Fibroblast of pulmonary artery (primary cell): ENCODE results near the gene MIA3.
A peak's percentile ranks its signal among the peaks of the same experiment; 100 is the strongest.

ENCODE experiments used
- DNase-seq: peaks from one replicate; pipeline ENCODE4 v3.0.0-alpha.2; 2010; ENCODE audit warnings: low read depth
- H3K4me3 ChIP-seq: replicated peaks from 2 replicates; pipeline ENCODE4 v1.5.1; 2011; ENCODE audit warnings: low read depth, mild to moderate bottlenecking, control low read depth, low read length, moderate library complexity
- CTCF ChIP-seq: IDR thresholded peaks from 2 replicates; pipeline ENCODE4 v1.5.1; 2011; ENCODE audit warnings: mild to moderate bottlenecking, control low read depth, low read length, inconsistent platforms; ENCODE audit errors: missing control alignments

Gene MIA3

DNA sequence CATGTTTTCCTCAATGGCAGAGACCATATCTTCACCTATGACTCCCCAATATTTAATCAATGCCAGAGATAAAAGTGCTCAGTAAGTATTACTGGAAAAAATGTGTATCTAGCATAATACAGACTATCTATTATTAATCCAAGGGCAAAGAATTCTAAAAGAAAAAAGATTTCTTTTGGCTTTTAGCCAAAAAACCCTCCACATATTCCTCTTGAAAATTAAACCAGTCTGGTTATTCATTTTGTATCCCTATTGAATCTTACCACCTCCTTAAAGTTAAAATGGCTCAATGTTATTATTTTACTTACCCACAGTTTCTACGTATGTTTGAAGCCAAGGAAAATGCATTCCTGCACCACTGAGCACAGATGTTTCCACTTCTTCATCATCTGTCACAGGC, 29.8 kb upstream of the MIA3 start:
- no peak for DNase-seq
- no peak overlapping the region for H3K4me3 ChIP-seq
- no peak for TF ChIP-seq CTCF

GRCh38 chr1:222589462-222590302, 28.2 kb upstream of the MIA3 start, which contains the start of gene TAF1A:
Gene TAF1A, minus strand, starts transcription at chr1:222589933.
- peak; percentile 81 for DNase-seq
- peak within 1 kb of the TSS; percentile 78 for H3K4me3 ChIP-seq
- TF ChIP-seq CTCF = no peak

DNA sequence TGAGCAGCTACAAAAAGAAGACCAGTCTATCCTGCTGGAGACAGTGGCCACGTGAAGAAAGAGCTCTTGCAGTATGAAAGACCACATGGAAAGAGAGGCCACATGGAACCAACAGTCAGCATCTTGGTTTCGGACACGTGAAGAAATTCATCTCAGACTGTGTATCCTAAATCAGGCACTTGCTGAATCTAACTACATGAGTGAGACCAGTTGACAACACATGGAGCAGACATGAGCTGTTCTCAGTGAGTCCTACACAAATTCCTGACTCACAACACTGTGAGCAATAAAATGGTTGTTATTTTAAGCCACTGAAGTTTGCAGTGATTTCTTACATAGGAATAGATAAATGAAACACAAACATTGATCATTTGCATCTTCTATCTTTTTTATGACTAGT, 25.7 kb upstream of the MIA3 start:
- no peak for DNase-seq
- no peak overlapping the region for H3K4me3 ChIP-seq
- TF ChIP-seq CTCF = no peak

GRCh38 chr1:222594789-222595188, 23.1 kb upstream of the MIA3 start:
- H3K4me3 ChIP-seq = no peak overlapping the region
- no peak for DNase-seq
- TF ChIP-seq CTCF = no peak

DNA sequence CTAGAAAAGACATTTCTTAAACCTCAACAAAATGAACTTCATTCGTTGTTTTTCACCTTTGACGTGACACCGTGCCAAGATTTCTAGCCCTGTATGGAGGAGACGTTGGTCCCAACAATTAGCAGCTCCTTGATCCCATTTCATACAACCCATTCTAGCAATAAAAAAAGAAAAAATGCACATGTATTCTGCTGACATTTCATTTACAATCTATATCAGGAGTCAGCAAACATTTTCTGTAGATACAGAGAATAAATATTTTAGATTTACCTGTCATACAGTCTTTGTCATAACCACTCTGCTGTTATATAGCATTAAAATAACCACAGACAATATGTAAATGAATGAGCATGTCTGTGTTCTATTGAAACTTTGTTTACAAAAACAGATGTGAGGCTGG, 21.2 kb upstream of the MIA3 start:
- no peak for DNase-seq
- H3K4me3 ChIP-seq = no peak overlapping the region
- TF ChIP-seq CTCF = no peak

- H3K4me3 ChIP-seq = no peak overlapping the region
- no peak for TF ChIP-seq CTCF
- DNase-seq = no peak
Observed at GRCh38 chr1:222600281-222600680, 17.6 kb upstream of the MIA3 start.

DNA sequence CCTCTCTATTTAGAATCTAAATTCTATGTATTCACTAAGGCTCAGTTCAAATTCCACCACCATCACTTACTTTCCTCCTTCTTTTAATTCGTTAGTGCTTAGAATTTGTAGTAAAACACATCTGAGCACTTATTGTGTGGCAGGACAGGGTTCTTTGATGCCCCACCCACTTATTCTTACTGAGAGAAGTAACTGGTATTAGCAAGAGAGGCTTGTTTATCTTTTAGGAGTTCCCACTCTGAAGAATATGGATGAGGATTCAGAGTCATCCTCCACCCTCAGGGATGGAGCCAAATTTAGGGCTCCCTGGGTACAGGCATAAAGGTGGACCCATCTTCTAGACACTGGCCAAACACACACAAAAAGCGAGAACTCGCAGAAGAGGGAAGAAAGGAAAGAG, 16.6 kb upstream of the MIA3 start:
- DNase-seq = no peak
- H3K4me3 ChIP-seq = no peak overlapping the region
- no peak for TF ChIP-seq CTCF
